Activated CD8-positive, alpha-beta T cell treated with anti-CD3 and anti-CD28 coated beads for 36 hours (primary cell): ENCODE measurements around the gene C6orf132. TPM values are rescaled to one million over a fixed set of nuclear protein-coding genes. Genes with fewer than 3 reads are reported as not detected.

Experiments
- ATAC-seq: fragments of 200-7000 bp; cut with Tn5 transposase; one replicate; pipeline ENCODE4 v1.10.0; 2021; ENCODE audit warnings: mild to moderate bottlenecking, moderate library complexity
- CTCF ChIA-PET: fragments of 350-600 bp; sonication (Branson Sonifier 250); formaldehyde crosslinking; loops from one replicate; lab custom pipeline; 2021; ENCODE audit warnings: antibody characterized with exemption; lab: Charles Lee
- POLR2A ChIA-PET: fragments of 350-600 bp; sonication (Branson Sonifier 250); formaldehyde crosslinking; loops from one replicate; lab custom pipeline; 2021; ENCODE audit warnings: antibody characterized with exemption; lab: Charles Lee
- DNase-seq: peaks from one replicate; pipeline ENCODE4 v3.0.0-alpha.2; 2020
- H3K27ac Mint-ChIP-seq: one replicate; pipeline ENCODE4 v1.8.0; 2021; ENCODE audit warnings: mild to moderate bottlenecking, mixed read lengths
- H3K27me3 Mint-ChIP-seq: one replicate; pipeline ENCODE4 v1.8.0; 2021; ENCODE audit warnings: mixed read lengths
- H3K36me3 Mint-ChIP-seq: one replicate; pipeline ENCODE4 v1.8.0; 2021; ENCODE audit warnings: low read depth, mixed read lengths
- H3K4me1 Mint-ChIP-seq: one replicate; pipeline ENCODE4 v1.8.0; 2021; ENCODE audit warnings: low read depth, mixed read lengths
- H3K4me3 Mint-ChIP-seq: one replicate; pipeline ENCODE4 v1.8.0; 2021; ENCODE audit warnings: mild to moderate bottlenecking, moderate library complexity, mixed read lengths
- H3K9me3 Mint-ChIP-seq: one replicate; pipeline ENCODE4 v1.8.0; 2021; ENCODE audit warnings: mixed read lengths
- CTCF ChIP-seq: fragments of 200-600 bp; IDR thresholded peaks from one replicate; pipeline ENCODE4 v1.8.0; 2022; ENCODE audit warnings: antibody characterized with exemption, mild to moderate bottlenecking
- intact Hi-C: fragments of 100-400 bp; cut with micrococcal nuclease; formaldehyde crosslinking; loops from one replicate; pipeline ENCODE4 v1.10.0; 2022
- total RNA-seq, 2 experiments: library from RNA; stranded (reverse); gene quantifications; one replicate each; pipeline ENCODE4 v1.2.3, GENCODE V29; 2021

C6orf132 gene
- total RNA-seq, 2 experiments from 2014 or later: 0.13 to 0.18 TPM

- no peaks in the 10 kb centered on the region for H3K4me1 Mint-ChIP-seq
- intact Hi-C loops: no loop called here
- H3K27ac Mint-ChIP-seq: no peak overlapping the region
- ChIA-PET POLR2A (no interaction called here), CTCF (no interaction called here)
- no peaks in the 10 kb centered on the region for H3K9me3 Mint-ChIP-seq
- no peak for TF ChIP-seq CTCF
- H3K36me3 Mint-ChIP-seq: no peaks in the 10 kb centered on the region
- DNase-seq (no peak), ATAC-seq (no peak)
- H3K4me3 Mint-ChIP-seq: no peak overlapping the region
- no peaks in the 10 kb centered on the region for H3K27me3 Mint-ChIP-seq
Measured at GRCh38 chr6:42110683-42111082, 31.7 kb downstream of the C6orf132 start.

GRCh38 chr6:42108071-42108470 lies 34.3 kb downstream of the C6orf132 start:
- no peak for ATAC-seq
- Mint-ChIP-seq H3K27ac (no peak overlapping the region), H3K27me3 (no peaks in the 10 kb centered on the region), H3K9me3 (no peaks in the 10 kb centered on the region), H3K4me1 (peaks cover 8% of the 10 kb centered on the region), H3K4me3 (no peak overlapping the region), H3K36me3 (no peaks in the 10 kb centered on the region)
- intact Hi-C loops: no loop called here
- DNase-seq: no peak
- CTCF ChIA-PET: interaction anchor here (0.9 to 1.2 kb wide), 2 partner anchors 11 to 439 kb away, joined by 3 read pairs; no protein-coding TSS in a partner anchor
- POLR2A ChIA-PET: no interaction called here
- no peak for TF ChIP-seq CTCF

GRCh38 chr6:42106112-42107023 lies 36.1 kb downstream of the C6orf132 start:
- Mint-ChIP-seq H3K4me1 (peaks cover 9% of the 10 kb centered on the region), H3K27ac (no peak overlapping the region), H3K27me3 (no peaks in the 10 kb centered on the region), H3K4me3 (no peak overlapping the region), H3K36me3 (no peaks in the 10 kb centered on the region), H3K9me3 (no peaks in the 10 kb centered on the region)
- DNase-seq (no peak), ATAC-seq (no peak)
- ChIA-PET POLR2A (interaction anchor here (0.6 kb wide), 1 partner anchor 507 kb away, joined by 3 read pairs; no protein-coding TSS in a partner anchor), CTCF (no interaction called here)
- intact Hi-C loops: no loop called here
- no peak for TF ChIP-seq CTCF

- CTCF ChIA-PET: interaction anchor here (2.0 to 3.2 kb wide), 3 partner anchors 14 to 61 kb away, joined by 15 to 50 read pairs (median 17); no protein-coding TSS in a partner anchor
- no peak for DNase-seq
- Mint-ChIP-seq H3K27me3 (no peaks in the 10 kb centered on the region), H3K9me3 (no peaks in the 10 kb centered on the region), H3K4me3 (peak overlapping the region; percentile 2), H3K36me3 (no peaks in the 10 kb centered on the region), H3K4me1 (peaks cover 14% of the 10 kb centered on the region), H3K27ac (no peak overlapping the region)
- no peak for TF ChIP-seq CTCF
- no peak for ATAC-seq
- POLR2A ChIA-PET: interaction anchor here (2.1 kb wide), 1 partner anchor 319 kb away, joined by 6 read pairs; the partner anchor contains the start of gene TOMM6
- intact Hi-C loops: no loop called here
Measured at GRCh38 chr6:42105709-42106108, 36.7 kb downstream of the C6orf132 start.
